GM21360 (cell line): ENCODE measurements around the gene BGN.

Experiments used
- ATAC-seq: cut with Tn5 transposase; IDR thresholded peaks from one replicate; pipeline ENCODE4 v1.9.1; 2021; ENCODE audit warnings: mild to moderate bottlenecking, moderate library complexity; ENCODE audit not compliant: unreplicated experiment

The BGN gene

GRCh38 chrX:153525451-153525850 is 30.7 kb downstream of the BGN start:
- no peak for ATAC-seq

GRCh38 chrX:153526042-153526441 is 31.3 kb downstream of the BGN start:
- no peak for ATAC-seq

GRCh38 chrX:153526801-153527200 is 32.0 kb downstream of the BGN start:
- ATAC-seq: no peak

GRCh38 chrX:153527208-153527607 is 32.4 kb downstream of the BGN start:
- no peak for ATAC-seq

GRCh38 chrX:153530411-153531129 is 35.8 kb downstream of the BGN start:
- ATAC-seq: no peak

- ATAC-seq: no peak
Observed at GRCh38 chrX:153533091-153533490, 38.3 kb downstream of the BGN start.

GRCh38 chrX:153537080-153537479 is 42.3 kb downstream of the BGN start:
- ATAC-seq: no peak

- ATAC-seq: no peak
Observed at GRCh38 chrX:153537526-153538295, 42.9 kb downstream of the BGN start.

GRCh38 chrX:153538424-153538823 is 43.6 kb downstream of the BGN start:
- ATAC-seq: no peak

- ATAC-seq: peak; percentile 84
Observed at GRCh38 chrX:153539171-153539978, 44.6 kb downstream of the BGN start.

- ATAC-seq: no peak
Observed at GRCh38 chrX:153539979-153540358, 45.2 kb downstream of the BGN start.

GRCh38 chrX:153544727-153545126 is 49.9 kb downstream of the BGN start:
- ATAC-seq: no peak

- ATAC-seq: no peak
Observed at GRCh38 chrX:153546386-153546785, 51.6 kb downstream of the BGN start.

GRCh38 chrX:153547195-153547594 is 52.4 kb downstream of the BGN start:
- ATAC-seq: no peak

- no peak for ATAC-seq
Observed at GRCh38 chrX:153549231-153549630, 54.5 kb downstream of the BGN start.

- ATAC-seq: no peak
Observed at GRCh38 chrX:153549807-153550206, 55.0 kb downstream of the BGN start.

- ATAC-seq: no peak
Observed at GRCh38 chrX:153551135-153551534, 56.4 kb downstream of the BGN start.

GRCh38 chrX:153554519-153555167 is 59.9 kb downstream of the BGN start:
- no peak for ATAC-seq

- ATAC-seq: no peak
Observed at GRCh38 chrX:153556767-153557166, 62.0 kb downstream of the BGN start.

- no peak for ATAC-seq
Observed at GRCh38 chrX:153557618-153558355, 63.0 kb downstream of the BGN start.
